H9 (cell line): ENCODE measurements around the gene LRRC38. TPM values are rescaled to one million over a fixed set of nuclear protein-coding genes. Genes with fewer than 3 reads are reported as not detected.

ENCODE experiments used
- DNase-seq: peaks from one replicate; pipeline ENCODE4 v3.0.0-alpha.2; 2017
- H2AFZ ChIP-seq: one replicate; pipeline ENCODE4 v1.6.1; 2013; ENCODE audit warnings: mild to moderate bottlenecking, low read length, control low read depth, moderate library complexity
- H2AK5ac ChIP-seq: 2 replicates; pipeline ENCODE4 v1.6.1; 2013; ENCODE audit warnings: low read length, control low read depth, mixed read lengths; ENCODE audit not compliant: insufficient read length
- H2BK120ac ChIP-seq: one replicate; pipeline ENCODE4 v1.6.1; 2013; ENCODE audit warnings: low read depth, mild to moderate bottlenecking, low read length, control low read depth, inconsistent platforms; ENCODE audit not compliant: poor library complexity, severe bottlenecking
- H2BK12ac ChIP-seq: 2 replicates; pipeline ENCODE4 v1.6.1; 2013; ENCODE audit warnings: low read length, control low read depth, mixed read lengths, low read depth; ENCODE audit not compliant: insufficient read length
- H2BK15ac ChIP-seq: 2 replicates; pipeline ENCODE4 v1.6.1; 2013; ENCODE audit warnings: low read depth, low read length, control low read depth
- H2BK20ac ChIP-seq: one replicate; pipeline ENCODE4 v1.6.1; 2013; ENCODE audit warnings: low read depth, mild to moderate bottlenecking, low read length, control low read depth, inconsistent platforms; ENCODE audit not compliant: poor library complexity, severe bottlenecking
- H2BK5ac ChIP-seq: 2 replicates; pipeline ENCODE4 v1.6.1; 2013; ENCODE audit warnings: low read length, control low read depth, mixed read lengths; ENCODE audit not compliant: insufficient read length
- H3K14ac ChIP-seq: 2 replicates; pipeline ENCODE4 v1.6.1; 2013; ENCODE audit warnings: low read length, control low read depth; ENCODE audit not compliant: insufficient read depth
- H3K18ac ChIP-seq: 2 replicates; pipeline ENCODE4 v1.6.1; 2013; ENCODE audit warnings: low read depth, mild to moderate bottlenecking, mixed read lengths, low read length, control low read depth; ENCODE audit not compliant: insufficient read length
- H3K23ac ChIP-seq: 2 replicates; pipeline ENCODE4 v1.6.1; 2013; ENCODE audit warnings: low read length, control low read depth, mixed read lengths, low read depth; ENCODE audit not compliant: insufficient read length
- H3K23me2 ChIP-seq: 2 replicates; pipeline ENCODE4 v1.6.1; 2013; ENCODE audit warnings: low read depth, mild to moderate bottlenecking, mixed read lengths, low read length, control low read depth; ENCODE audit not compliant: insufficient read length, poor library complexity, severe bottlenecking
- H3K27ac ChIP-seq: 2 replicates; pipeline ENCODE4 v1.5.1; 2013; ENCODE audit warnings: low read length, control low read depth, mixed read lengths, low read depth; ENCODE audit not compliant: insufficient read length
- H3K27me3 ChIP-seq: 2 replicates; pipeline ENCODE4 v1.6.1; 2013; ENCODE audit warnings: low read length, control low read depth, inconsistent platforms; ENCODE audit not compliant: insufficient read depth
- H3K4ac ChIP-seq: 2 replicates; pipeline ENCODE4 v1.6.1; 2013; ENCODE audit warnings: low read depth, mild to moderate bottlenecking, control low read depth, inconsistent platforms, low read length, moderate library complexity
- H3K4me1 ChIP-seq: 2 replicates; pipeline ENCODE4 v1.6.1; 2013; ENCODE audit warnings: low read length, control low read depth, inconsistent platforms; ENCODE audit not compliant: insufficient read depth
- H3K4me2 ChIP-seq: 2 replicates; pipeline ENCODE4 v1.6.1; 2013; ENCODE audit warnings: low read length, control low read depth, mixed read lengths; ENCODE audit not compliant: insufficient read length, insufficient read depth
- H3K56ac ChIP-seq: 2 replicates; pipeline ENCODE4 v1.6.1; 2013; ENCODE audit warnings: low read depth, mild to moderate bottlenecking, mixed read lengths, low read length, control low read depth; ENCODE audit not compliant: insufficient read length
- H3K79me1 ChIP-seq: 2 replicates; pipeline ENCODE4 v1.6.1; 2013; ENCODE audit warnings: low read depth, mild to moderate bottlenecking, moderate library complexity, low read length, control low read depth, inconsistent platforms; ENCODE audit not compliant: insufficient read depth, poor library complexity, severe bottlenecking
- H3K79me2 ChIP-seq: 2 replicates; pipeline ENCODE4 v1.6.1; 2013; ENCODE audit warnings: low read length, control low read depth, inconsistent platforms; ENCODE audit not compliant: insufficient read depth
- H3K9ac ChIP-seq: 2 replicates; pipeline ENCODE4 v1.6.1; 2013; ENCODE audit warnings: low read length, control low read depth, mixed read lengths; ENCODE audit not compliant: insufficient read length; ENCODE audit errors: extremely low read depth
- H3K9me3 ChIP-seq: one replicate; pipeline ENCODE4 v1.6.1; 2013; ENCODE audit warnings: low read depth, low read length, inconsistent platforms; ENCODE audit not compliant: control insufficient read depth
- H3T11ph ChIP-seq: one replicate; pipeline ENCODE4 v1.6.1; 2013; ENCODE audit warnings: mild to moderate bottlenecking, low read length, control low read depth, inconsistent platforms
- H4K20me1 ChIP-seq: one replicate; pipeline ENCODE4 v1.6.1; 2013; ENCODE audit not compliant: control insufficient read depth, insufficient read length, insufficient read depth
- H4K5ac ChIP-seq: 2 replicates; pipeline ENCODE4 v1.6.1; 2013; ENCODE audit warnings: low read depth, mild to moderate bottlenecking, mixed read lengths, low read length, control low read depth; ENCODE audit not compliant: insufficient read length
- H4K8ac ChIP-seq: replicated peaks from 2 replicates; pipeline ENCODE4 v1.6.1; 2013; ENCODE audit warnings: low read length, control low read depth, mixed read lengths, low read depth; ENCODE audit not compliant: insufficient read length
- H4K91ac ChIP-seq: 2 replicates; pipeline ENCODE4 v1.6.1; 2013; ENCODE audit warnings: low read depth, mild to moderate bottlenecking, moderate library complexity, mixed read lengths, low read length, control low read depth; ENCODE audit not compliant: insufficient read length
- H3K27ac Mint-ChIP-seq, 3 experiments: 2 replicates in 2 of 3; 3 replicates in 1 of 3; pipeline ENCODE4 v1.8.0; 2020 to 2021; ENCODE audit warnings: mixed read lengths in 3 of 3, mild to moderate bottlenecking in 1 of 3, moderate library complexity in 1 of 3
- H3K27me3 Mint-ChIP-seq: 2 replicates; pipeline ENCODE4 v1.8.0; 2021; ENCODE audit warnings: low read depth, mild to moderate bottlenecking, moderate library complexity, mixed read lengths
- H3K36me3 Mint-ChIP-seq, 3 experiments: 2 replicates in 2 of 3; 3 replicates in 1 of 3; pipeline ENCODE4 v1.8.0; 2020 to 2021; ENCODE audit warnings: low read depth in 3 of 3, mixed read lengths in 3 of 3; ENCODE audit not compliant: insufficient read depth in 1 of 3
- H3K4me1 Mint-ChIP-seq, 2 experiments: 2 replicates each; pipeline ENCODE4 v1.8.0; 2020; ENCODE audit warnings: mixed read lengths in 2 of 2
- H3K4me3 Mint-ChIP-seq, 2 experiments: 2 replicates in 1 of 2; 3 replicates in 1 of 2; pipeline ENCODE4 v1.8.0; 2020 to 2021; ENCODE audit warnings: mild to moderate bottlenecking in 2 of 2, mixed read lengths in 2 of 2, moderate library complexity in 1 of 2
- H3K9me3 Mint-ChIP-seq, 2 experiments: 2 replicates in 1 of 2; 3 replicates in 1 of 2; pipeline ENCODE4 v1.8.0; 2020; ENCODE audit warnings: mild to moderate bottlenecking in 2 of 2, mixed read lengths in 2 of 2, moderate library complexity in 1 of 2
- CTCF ChIP-seq: fragments of 200-600 bp; sonication (generic); conservative IDR thresholded peaks from 3 replicates; pipeline ENCODE4 v1.8.0; 2021; ENCODE audit warnings: antibody characterized with exemption, mild to moderate bottlenecking
- WGBS: extraction: QIAGEN DNeasy Blood & Tissue Kit; methylation state at CpG from one replicate; pipeline ENCODE4 v1.1.7; 2013; ENCODE audit warnings: missing lambda C conversion rate, low lambda C conversion rate, mixed read lengths; ENCODE audit not compliant: insufficient read length; ENCODE audit errors: extremely low coverage; 5-methylcytosine and 5-hydroxymethylcytosine counted together
- total RNA-seq: library from RNA; stranded (reverse); gene quantifications from 2 replicates; pipeline ENCODE4 v1.2.1, GENCODE V29; 2021

The LRRC38 gene
- total RNA-seq, 1 experiment from 2014 or later: 0.72 TPM

GRCh38 chr1:13487143-13487868, 26.5 kb downstream of the LRRC38 start:
- no peak overlapping the region for H3K23ac ChIP-seq
- H3K27ac ChIP-seq: no peak overlapping the region
- no peak overlapping the region for H2BK120ac ChIP-seq
- no peak overlapping the region for H2AFZ ChIP-seq
- H3K27me3 ChIP-seq: no peaks in the 10 kb centered on the region
- H3K9me3 ChIP-seq: no peaks in the 10 kb centered on the region
- Mint-ChIP-seq H3K27me3 (peaks cover 5% of the 10 kb centered on the region), H3K36me3 (no peaks in the 10 kb centered on the region), H3K9me3 (peaks cover 0 to 33% of the 10 kb centered on the region in 2 experiments; a peak in 3 of 5 replicates), H3K4me1 (no peaks in the 10 kb centered on the region), H3K4me3 (no peak overlapping the region), H3K27ac (peak overlapping the region in 1 of 3 experiments; percentile 95; a peak in 1 of 7 replicates)
- DNase-seq: no peak
- H3K4me1 ChIP-seq: no peaks in the 10 kb centered on the region
- H4K91ac ChIP-seq: no peak overlapping the region
- no peak for TF ChIP-seq CTCF
- H3K14ac ChIP-seq: no peak overlapping the region
- no peak overlapping the region for H4K5ac ChIP-seq
- no peaks in the 10 kb centered on the region for H4K20me1 ChIP-seq
- no peak overlapping the region for H3K4me2 ChIP-seq
- H3T11ph ChIP-seq: no peak overlapping the region
- H2AK5ac ChIP-seq: no peak overlapping the region
- H3K4ac ChIP-seq: no peak overlapping the region
- no peak overlapping the region for H3K9ac ChIP-seq
- no peak overlapping the region for H2BK20ac ChIP-seq
- no peaks in the 10 kb centered on the region for H3K79me2 ChIP-seq
- H2BK5ac ChIP-seq: no peak overlapping the region
- H2BK12ac ChIP-seq: no peak overlapping the region
- no peaks in the 10 kb centered on the region for H3K79me1 ChIP-seq
- no peak overlapping the region for H3K18ac ChIP-seq
- H2BK15ac ChIP-seq: no peak overlapping the region
- H3K56ac ChIP-seq: no peak overlapping the region
- H4K8ac ChIP-seq: no peak overlapping the region
- no peaks in the 10 kb centered on the region for H3K23me2 ChIP-seq
- no CpG with 5 or more reads among the region's 17 CpGs for WGBS
